Lower leg skin (tissue), 4 donors: ENCODE results near the gene GPC6. TPM values are rescaled to one million over a fixed set of nuclear protein-coding genes. Genes with fewer than 3 reads are reported as not detected.

ENCODE experiments used
- DNase-seq, 2 donors: peaks; one replicate each; pipeline ENCODE4 v3.0.0-alpha.2; 2019; ENCODE audit warnings: low spot score in 2 of 2
- H3K4me3 ChIP-seq: fragments of 200-600 bp; sonication (generic); 2 replicates; pipeline ENCODE4 v1.5.1; 2017; ENCODE audit warnings: mild to moderate bottlenecking, low read depth; ENCODE audit not compliant: poor library complexity, severe bottlenecking
- CTCF ChIP-seq, 3 donors: fragments of 450-650 bp; IDR thresholded peaks; one replicate each; pipeline ENCODE4 v1.5.1; 2016; ENCODE audit warnings: antibody characterized with exemption in 3 of 3, mild to moderate bottlenecking in 3 of 3, moderate library complexity in 2 of 3
- POLR2A ChIP-seq, 2 donors: fragments of 450-650 bp; IDR thresholded peaks; one replicate each; pipeline ENCODE4 v1.6.1; 2016 to 2017; ENCODE audit warnings: antibody characterized with exemption in 2 of 2, mild to moderate bottlenecking in 1 of 2, moderate library complexity in 1 of 2
- WGBS, 2 donors: methylation state at CpG; one replicate each; pipeline ENCODE4 v1.1.5; 2018; 5-methylcytosine and 5-hydroxymethylcytosine counted together
- intact Hi-C: fragments of 100-400 bp; cut with DNase I; formaldehyde crosslinking; loops from one replicate; pipeline ENCODE4 v1.15.0; 2023; ENCODE audit warnings: low total_unique reads
- total RNA-seq, 4 donors: library from RNA; depleted of rRNA; stranded (reverse); fragments of >200 nt; gene quantifications; one replicate each; pipeline ENCODE4 v1.1.0, GENCODE V29; 2016

The GPC6 gene
- total RNA-seq, 4 donors from 2014 or later: 1.4 to 5.2 (median 2.5) TPM

GRCh38 chr13:94121686-94122085 lies 895.1 kb downstream of the GPC6 start:
- WGBS, 2 donors: 79 to 96% methylated on average over 1 of the region's 1 CpG
- intact Hi-C loops: no loop called here
- DNase-seq: no peak
- TF ChIP-seq POLR2A (IDR thresholded peaks at IDR 0.05): no peak
- TF ChIP-seq CTCF (IDR thresholded peaks at IDR 0.05): no peak
- H3K4me3 ChIP-seq: no peak overlapping the region

- TF ChIP-seq CTCF (IDR thresholded peaks at IDR 0.05) (no peak), POLR2A (IDR thresholded peaks at IDR 0.05) (no peak)
- intact Hi-C loops: no loop called here
- WGBS, 2 donors: 54 to 59% methylated on average over 4 of the region's 4 CpGs
- no peak overlapping the region for H3K4me3 ChIP-seq
- DNase-seq: no peak
These were observed 895.8 kb downstream of the GPC6 start for GRCh38 chr13:94122300-94122915.

- intact Hi-C loops: no loop called here
- no peak overlapping the region for H3K4me3 ChIP-seq
- no peak for TF ChIP-seq CTCF (IDR thresholded peaks at IDR 0.05)
- no peak for TF ChIP-seq POLR2A (IDR thresholded peaks at IDR 0.05)
- DNase-seq: no peak
- WGBS, 2 donors: 82 to 92% methylated on average over 1 of the region's 1 CpG
These were observed 897.0 kb downstream of the GPC6 start for GRCh38 chr13:94123557-94123956.

- intact Hi-C loops: loop anchor here (5.0 kb wide), 1 partner anchor 386 kb away; no protein-coding TSS in a partner anchor
- WGBS, 2 donors: 57 to 60% methylated on average over 4 of the region's 4 CpGs
- H3K4me3 ChIP-seq: no peak overlapping the region
- no peak for TF ChIP-seq CTCF (IDR thresholded peaks at IDR 0.05)
- TF ChIP-seq POLR2A (IDR thresholded peaks at IDR 0.05): no peak
- peak in 1 of 2 donors; percentile 44 for DNase-seq
These were observed 901.8 kb downstream of the GPC6 start for GRCh38 chr13:94128430-94128829.

GRCh38 chr13:94129490-94129894 lies 902.9 kb downstream of the GPC6 start:
- 95 to 97% methylated on average over 2 of the region's 2 CpGs for WGBS, 2 donors
- TF ChIP-seq POLR2A (IDR thresholded peaks at IDR 0.05) (no peak), CTCF (IDR thresholded peaks at IDR 0.05) (no peak)
- intact Hi-C loops: loop anchor here (5.0 kb wide), 1 partner anchor 387 kb away; no protein-coding TSS in a partner anchor
- H3K4me3 ChIP-seq: no peak overlapping the region
- no peak for DNase-seq

GRCh38 chr13:94138831-94139230 lies 912.2 kb downstream of the GPC6 start:
- no peak for TF ChIP-seq POLR2A (IDR thresholded peaks at IDR 0.05)
- TF ChIP-seq CTCF (IDR thresholded peaks at IDR 0.05): no peak
- no peak for DNase-seq
- H3K4me3 ChIP-seq: no peak overlapping the region
- intact Hi-C loops: no loop called here
- WGBS, 2 donors: 70 to 83% methylated on average over 4 of the region's 4 CpGs
